SU-DHL-6 (cell line): Measurements from ENCODE around the gene TBC1D8.

Experiments used
- H2AFZ ChIP-seq: fragments of 200-600 bp; sonication (generic); 2 replicates; pipeline ENCODE4 v1.6.1; 2014; ENCODE audit warnings: low read depth, mild to moderate bottlenecking, moderate library complexity, mixed read lengths, antibody characterized with exemption, low read length; ENCODE audit not compliant: severe bottlenecking
- H3F3A ChIP-seq: fragments of 200-600 bp; shearing (Covaris generic); 2 replicates; pipeline ENCODE4 v1.6.0; 2016; ENCODE audit warnings: antibody characterized with exemption, mild to moderate bottlenecking; ENCODE audit not compliant: insufficient read depth
- H3K27ac ChIP-seq: fragments of 200-600 bp; sonication (generic); 2 replicates; pipeline ENCODE4 v1.5.1; 2016; ENCODE audit warnings: low read depth, mild to moderate bottlenecking, low read length, moderate library complexity, mixed read lengths
- H3K27me3 ChIP-seq: fragments of 200-600 bp; sonication (generic), shearing (Covaris generic); 2 replicates; pipeline ENCODE4 v1.6.0; 2014; ENCODE audit warnings: mild to moderate bottlenecking, low read length
- H3K36me3 ChIP-seq: fragments of 200-600 bp; sonication (generic); 2 replicates; pipeline ENCODE4 v1.6.1; 2014; ENCODE audit warnings: mild to moderate bottlenecking, low read length, mixed read lengths
- H3K4me2 ChIP-seq: fragments of 300-600, 200-600 bp; shearing (Covaris generic), sonication (generic); 2 replicates; pipeline ENCODE4 v1.6.0; 2014; ENCODE audit warnings: low read length, low read depth, mild to moderate bottlenecking; ENCODE audit not compliant: poor library complexity, severe bottlenecking
- H3K4me3 ChIP-seq: fragments of 200-600 bp; sonication (generic); 2 replicates; pipeline ENCODE4 v1.5.1; 2014; ENCODE audit warnings: antibody characterized with exemption, low read length, mild to moderate bottlenecking, mixed read lengths; ENCODE audit not compliant: insufficient read depth, poor library complexity, severe bottlenecking
- H3K79me2 ChIP-seq: fragments of 200-600 bp; sonication (generic); 2 replicates; pipeline ENCODE4 v1.6.1; 2014; ENCODE audit warnings: mild to moderate bottlenecking, low read length, moderate library complexity; ENCODE audit not compliant: insufficient read depth
- H3K9ac ChIP-seq: fragments of 200-600 bp; sonication (generic); 2 replicates; pipeline ENCODE4 v1.7.0; 2014; ENCODE audit warnings: mild to moderate bottlenecking, low read length
- H3K9me2 ChIP-seq: fragments of 200-600 bp; sonication (generic); replicated peaks from 2 replicates; pipeline ENCODE4 v1.6.1; 2014; ENCODE audit warnings: low read length; ENCODE audit not compliant: insufficient read depth
- H3K9me3 ChIP-seq: fragments of 200-600 bp; sonication (generic); 2 replicates; pipeline ENCODE4 v1.6.1; 2014; ENCODE audit warnings: low read length, mixed read lengths; ENCODE audit not compliant: insufficient read depth
- H4K20me1 ChIP-seq: fragments of 200-600 bp; sonication (generic); 2 replicates; pipeline ENCODE4 v1.6.1; 2014; ENCODE audit warnings: low read depth, mild to moderate bottlenecking, antibody characterized with exemption, low read length, moderate library complexity, mixed read lengths
- EZH2phosphoT487 ChIP-seq: fragments of 200-600 bp; sonication (generic), shearing (Covaris generic); conservative IDR thresholded peaks from 2 replicates; pipeline ENCODE4 v1.6.1; 2018; ENCODE audit warnings: mild to moderate bottlenecking, antibody characterized with exemption, low read length, moderate library complexity, mixed read lengths
- TF ChIP-seq, protein P1 (sequence below): fragments of 200-600 bp; sonication (generic); IDR thresholded peaks from one replicate; pipeline ENCODE4 v1.5.1; 2017; ENCODE audit warnings: antibody characterized with exemption, mild to moderate bottlenecking, low read length, moderate library complexity; ENCODE audit not compliant: insufficient read depth, poor library complexity, severe bottlenecking

TBC1D8 gene

DNA sequence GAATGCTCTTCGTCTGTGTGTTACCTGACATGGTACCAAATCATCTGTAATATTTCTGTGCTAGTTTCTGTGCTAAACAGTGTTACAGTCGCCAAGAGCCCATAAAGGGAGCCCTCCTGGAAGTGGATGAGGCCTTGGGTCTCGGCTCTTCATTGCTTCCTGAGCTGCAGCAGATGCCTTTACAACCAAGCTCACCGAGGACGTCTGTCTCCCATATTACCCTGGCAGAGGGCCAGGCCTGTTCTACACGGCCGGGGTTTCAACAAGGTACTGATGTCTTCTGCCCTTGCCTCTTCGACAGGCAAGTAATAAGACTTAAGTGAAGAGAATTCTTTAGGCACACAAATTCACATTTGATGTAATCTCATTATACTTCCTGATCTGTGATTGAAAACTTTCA is 132.2 kb downstream of the TBC1D8 start:
- H3K79me2 ChIP-seq = no peaks in the 10 kb centered on the region

DNA sequence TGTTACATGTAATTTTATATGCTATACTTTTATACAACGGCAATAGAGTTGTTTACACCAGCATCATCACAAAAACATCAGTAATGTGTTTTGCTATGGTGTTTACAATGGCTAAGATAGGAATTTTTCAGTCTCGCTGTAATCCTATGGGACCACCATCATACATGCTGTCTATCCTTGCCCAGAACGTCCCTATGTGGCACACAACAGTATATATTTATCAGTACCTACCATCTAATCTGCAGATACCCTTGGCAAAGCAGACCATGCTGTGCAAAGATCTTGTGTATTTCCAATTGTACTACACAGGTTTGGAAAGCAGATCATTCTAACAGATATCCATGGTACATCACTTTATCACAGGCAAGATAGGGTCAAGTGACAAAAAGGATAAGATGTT is 133.8 kb downstream of the TBC1D8 start:
- no peaks in the 10 kb centered on the region for H3F3A ChIP-seq
- TF ChIP-seq, protein P1, sequence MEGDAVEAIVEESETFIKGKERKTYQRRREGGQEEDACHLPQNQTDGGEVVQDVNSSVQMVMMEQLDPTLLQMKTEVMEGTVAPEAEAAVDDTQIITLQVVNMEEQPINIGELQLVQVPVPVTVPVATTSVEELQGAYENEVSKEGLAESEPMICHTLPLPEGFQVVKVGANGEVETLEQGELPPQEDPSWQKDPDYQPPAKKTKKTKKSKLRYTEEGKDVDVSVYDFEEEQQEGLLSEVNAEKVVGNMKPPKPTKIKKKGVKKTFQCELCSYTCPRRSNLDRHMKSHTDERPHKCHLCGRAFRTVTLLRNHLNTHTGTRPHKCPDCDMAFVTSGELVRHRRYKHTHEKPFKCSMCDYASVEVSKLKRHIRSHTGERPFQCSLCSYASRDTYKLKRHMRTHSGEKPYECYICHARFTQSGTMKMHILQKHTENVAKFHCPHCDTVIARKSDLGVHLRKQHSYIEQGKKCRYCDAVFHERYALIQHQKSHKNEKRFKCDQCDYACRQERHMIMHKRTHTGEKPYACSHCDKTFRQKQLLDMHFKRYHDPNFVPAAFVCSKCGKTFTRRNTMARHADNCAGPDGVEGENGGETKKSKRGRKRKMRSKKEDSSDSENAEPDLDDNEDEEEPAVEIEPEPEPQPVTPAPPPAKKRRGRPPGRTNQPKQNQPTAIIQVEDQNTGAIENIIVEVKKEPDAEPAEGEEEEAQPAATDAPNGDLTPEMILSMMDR = no peak
- no peak for TF ChIP-seq EZH2phosphoT487
- no peak overlapping the region for H2AFZ ChIP-seq
- no peak overlapping the region for H3K4me2 ChIP-seq
- no peak overlapping the region for H3K4me3 ChIP-seq
- peaks cover 24% of the 10 kb centered on the region for H3K36me3 ChIP-seq
- H3K27ac ChIP-seq = no peak overlapping the region
- H3K27me3 ChIP-seq = no peaks in the 10 kb centered on the region
- no peak overlapping the region for H3K9ac ChIP-seq
- no peaks in the 10 kb centered on the region for H3K9me3 ChIP-seq
- H4K20me1 ChIP-seq = no peaks in the 10 kb centered on the region
- H3K79me2 ChIP-seq = no peaks in the 10 kb centered on the region
- H3K9me2 ChIP-seq = no peaks in the 10 kb centered on the region

More for the DNA sequence above, 132.2 kb downstream of the TBC1D8 start:
- H2AFZ ChIP-seq = no peak overlapping the region
- no peaks in the 10 kb centered on the region for H3K27me3 ChIP-seq
- H3K27ac ChIP-seq = no peak overlapping the region
- H3K9me3 ChIP-seq = no peaks in the 10 kb centered on the region
- H4K20me1 ChIP-seq = no peaks in the 10 kb centered on the region
- H3K9ac ChIP-seq = no peak overlapping the region
- no peak overlapping the region for H3K4me3 ChIP-seq
- no peak overlapping the region for H3K4me2 ChIP-seq
- H3K36me3 ChIP-seq = peaks cover 14% of the 10 kb centered on the region
- TF ChIP-seq EZH2phosphoT487 = no peak
- TF ChIP-seq, protein P1 = no peak
- no peaks in the 10 kb centered on the region for H3K9me2 ChIP-seq
- H3F3A ChIP-seq = no peaks in the 10 kb centered on the region

DNA sequence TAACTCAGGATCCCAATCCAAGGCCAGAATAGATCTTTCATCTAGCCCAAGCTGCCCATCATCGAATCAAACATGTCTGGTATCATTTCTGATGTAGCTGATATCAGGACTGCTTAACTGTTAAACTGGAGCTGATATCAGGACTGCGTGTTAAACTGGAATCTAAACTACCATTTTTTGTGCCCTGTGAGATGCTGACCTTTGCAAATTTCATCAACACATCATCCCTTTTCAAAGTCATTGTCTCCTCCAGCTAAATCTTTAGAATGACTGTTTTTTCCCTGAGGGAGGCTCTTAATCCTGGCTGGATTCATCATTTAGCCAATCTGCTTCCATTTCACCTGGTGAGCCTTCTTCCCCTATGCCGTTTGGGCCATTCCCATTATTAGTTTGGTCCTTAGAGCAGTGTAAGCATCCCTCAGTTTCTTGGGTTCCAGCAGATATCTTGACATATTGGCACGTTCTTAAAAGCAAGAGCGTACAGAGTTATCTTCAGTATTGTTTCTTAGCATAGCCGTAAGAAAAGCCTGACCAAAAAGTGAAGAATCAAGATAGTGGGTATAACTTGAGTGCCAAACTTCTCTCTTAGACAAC is 136.8 kb downstream of the TBC1D8 start:
- H3K79me2 ChIP-seq = no peaks in the 10 kb centered on the region
- TF ChIP-seq, protein P1 = no peak
- TF ChIP-seq EZH2phosphoT487 = no peak
- peaks cover 8% of the 10 kb centered on the region; the same call in 1 of the 2 replicates for H3F3A ChIP-seq
- H3K4me2 ChIP-seq = no peak overlapping the region
- no peak overlapping the region for H2AFZ ChIP-seq
- peaks cover 26% of the 10 kb centered on the region for H3K36me3 ChIP-seq
- H3K4me3 ChIP-seq = no peak overlapping the region
- H3K9me3 ChIP-seq = no peaks in the 10 kb centered on the region
- no peak overlapping the region for H3K9ac ChIP-seq
- H4K20me1 ChIP-seq = no peaks in the 10 kb centered on the region
- no peak overlapping the region for H3K27ac ChIP-seq
- no peaks in the 10 kb centered on the region for H3K9me2 ChIP-seq
- no peaks in the 10 kb centered on the region for H3K27me3 ChIP-seq
